DMS114 treated with DMSO at 0.1 percent for 48 hours (cell line): ENCODE results near the gene LRFN3.
A peak's percentile ranks its signal among the peaks of the same experiment; 100 is the strongest.
"Not testable (repeated sequence)": the region's sequence is repeated elsewhere in the genome, so short reads cannot be mapped to it uniquely, and the experiment has no call there.

Source experiments
- DNase-seq: peaks from one replicate; lab custom pipeline; 2025; ENCODE audit not compliant: unreplicated experiment; lab: John Stamatoyannopoulos, UW

LRFN3 gene, protein sequence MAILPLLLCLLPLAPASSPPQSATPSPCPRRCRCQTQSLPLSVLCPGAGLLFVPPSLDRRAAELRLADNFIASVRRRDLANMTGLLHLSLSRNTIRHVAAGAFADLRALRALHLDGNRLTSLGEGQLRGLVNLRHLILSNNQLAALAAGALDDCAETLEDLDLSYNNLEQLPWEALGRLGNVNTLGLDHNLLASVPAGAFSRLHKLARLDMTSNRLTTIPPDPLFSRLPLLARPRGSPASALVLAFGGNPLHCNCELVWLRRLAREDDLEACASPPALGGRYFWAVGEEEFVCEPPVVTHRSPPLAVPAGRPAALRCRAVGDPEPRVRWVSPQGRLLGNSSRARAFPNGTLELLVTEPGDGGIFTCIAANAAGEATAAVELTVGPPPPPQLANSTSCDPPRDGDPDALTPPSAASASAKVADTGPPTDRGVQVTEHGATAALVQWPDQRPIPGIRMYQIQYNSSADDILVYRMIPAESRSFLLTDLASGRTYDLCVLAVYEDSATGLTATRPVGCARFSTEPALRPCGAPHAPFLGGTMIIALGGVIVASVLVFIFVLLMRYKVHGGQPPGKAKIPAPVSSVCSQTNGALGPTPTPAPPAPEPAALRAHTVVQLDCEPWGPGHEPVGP

GRCh38 chr19:35935911-35936737, at the start of gene LRFN3:
Gene LRFN3 (plus strand): TSS chr19:35936374. CDS start chr19:35939426, 3,052 bp downstream.
- DNase-seq = peak; percentile 66

DNA sequence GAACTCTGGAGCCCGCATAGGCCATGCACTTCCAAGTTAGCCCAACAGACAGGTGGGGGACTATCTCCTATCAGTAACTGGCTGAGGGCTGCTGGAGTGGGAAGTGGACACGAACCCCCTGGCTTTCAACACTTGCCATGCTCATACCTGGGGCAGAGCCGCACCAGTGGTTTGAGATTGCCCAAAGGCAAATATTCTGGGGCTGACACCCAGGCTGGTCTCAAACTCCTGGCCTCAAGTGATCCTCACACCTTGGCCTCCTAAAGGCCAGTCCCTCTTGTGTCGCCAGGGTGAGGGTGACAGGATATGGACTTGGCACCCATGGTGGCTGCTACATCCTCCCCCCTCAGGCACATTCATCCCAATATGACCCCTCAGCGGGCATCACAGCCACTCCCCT, 49.0 kb upstream of the LRFN3 start:
- DNase-seq = no peak

DNA sequence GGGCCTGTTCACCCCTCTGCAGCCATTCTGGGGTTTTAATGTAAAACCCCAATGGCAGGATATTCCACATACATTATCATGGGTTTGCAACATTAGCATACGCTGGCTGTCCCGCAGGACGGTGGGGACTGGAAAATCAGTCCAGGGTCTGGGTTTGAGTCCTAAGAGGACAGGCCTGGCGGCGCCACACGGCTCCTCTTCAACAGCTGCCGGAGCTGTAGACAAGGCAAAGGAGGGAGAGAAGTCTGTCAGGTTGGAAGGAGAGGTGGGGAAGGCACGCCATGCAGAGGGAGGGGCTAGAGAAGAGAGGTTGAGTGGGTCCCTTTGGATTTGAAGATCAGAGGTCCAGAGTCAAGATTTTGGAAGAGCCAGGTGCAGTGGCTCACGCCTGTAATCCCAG, 47.8 kb upstream of the LRFN3 start:
- DNase-seq = no peak

GRCh38 chr19:35889370-35890112, 46.6 kb upstream of the LRFN3 start:
- DNase-seq = no peak

DNA sequence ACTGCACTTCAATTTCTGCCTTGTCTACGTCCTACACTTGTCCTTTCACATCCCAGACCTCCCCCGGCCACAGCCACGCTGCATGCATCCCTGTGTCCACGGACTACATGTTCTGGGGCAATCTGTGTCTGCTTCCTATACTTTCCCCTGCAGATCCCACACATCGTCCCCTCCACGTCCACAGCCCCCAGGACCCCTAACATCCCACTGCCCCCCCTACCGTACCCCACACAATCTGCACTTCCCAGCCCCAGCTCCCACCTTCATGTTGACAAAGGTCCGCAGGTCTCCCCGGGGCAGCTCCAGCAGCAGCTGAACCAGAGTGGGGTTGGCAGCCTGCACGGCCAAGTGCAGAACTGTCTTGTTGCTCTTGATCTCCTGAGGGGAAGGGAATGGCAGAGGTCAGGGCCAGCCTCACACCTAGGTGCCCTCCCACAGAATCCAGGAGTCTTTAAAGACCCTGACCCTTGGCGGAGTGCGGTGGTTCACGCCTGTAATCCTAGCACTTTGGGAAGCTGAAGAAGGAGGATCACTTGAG, 46.0 kb upstream of the LRFN3 start:
- DNase-seq = no peak

GRCh38 chr19:35891819-35892218, 44.4 kb upstream of the LRFN3 start:
- not testable (repeated sequence) for DNase-seq

DNA sequence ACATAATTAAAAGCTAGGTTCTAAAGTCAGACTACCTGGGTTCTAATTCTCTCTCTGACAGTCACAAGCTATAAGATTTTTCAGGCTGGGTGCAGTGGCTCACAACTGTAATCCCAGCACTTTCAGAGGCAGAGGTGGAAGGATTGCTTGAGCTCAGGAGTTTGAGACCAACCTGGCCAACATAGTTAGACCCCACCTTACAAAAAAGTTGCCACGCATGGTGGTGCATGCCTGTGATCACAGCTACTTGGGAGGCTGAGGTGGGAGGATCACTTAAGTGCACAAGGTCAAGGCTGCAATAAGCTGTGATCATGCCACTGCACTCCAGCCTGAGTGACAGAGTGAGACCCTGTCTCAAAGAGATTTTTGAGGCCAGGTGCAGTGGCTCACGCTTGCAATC, 41.8 kb upstream of the LRFN3 start:
- no peak for DNase-seq

DNA sequence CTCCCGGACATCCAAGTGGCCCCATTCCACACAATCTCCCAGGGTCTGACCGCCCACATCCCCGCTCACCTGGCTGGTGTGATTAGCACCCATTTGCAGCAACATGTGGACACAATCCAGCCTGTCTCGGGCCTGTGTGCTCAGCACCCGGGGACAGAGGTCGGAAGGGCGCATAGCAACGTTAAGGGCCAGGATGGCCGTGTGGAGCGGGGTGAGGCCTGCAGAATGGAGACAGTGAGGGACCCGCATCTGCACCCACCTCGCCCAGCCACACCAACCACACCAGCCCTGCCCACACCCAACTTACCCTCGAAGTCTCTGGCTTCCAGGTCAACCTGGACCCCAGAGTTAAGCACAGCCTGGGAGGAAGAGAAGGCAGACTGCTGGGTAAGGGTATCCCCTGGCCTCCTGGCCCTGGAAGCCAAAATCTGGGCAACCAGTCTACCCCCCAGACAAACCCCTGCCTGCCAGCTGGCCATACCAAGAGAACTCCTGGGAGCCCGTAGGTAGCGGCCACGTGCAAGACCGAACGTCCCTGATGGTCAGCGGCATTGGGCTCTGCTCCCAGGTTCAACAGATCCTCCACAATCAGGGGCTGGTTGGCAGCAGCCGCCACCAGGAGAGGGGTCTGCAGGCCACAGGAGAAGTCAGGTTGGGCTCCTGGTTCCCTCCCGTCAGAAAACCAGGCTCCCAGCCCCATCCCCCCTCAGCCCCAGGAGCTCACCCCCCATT, 40.1 kb upstream of the LRFN3 start:
- DNase-seq = no peak

- DNase-seq = no peak
These were observed 39.5 kb upstream of the LRFN3 start for GRCh38 chr19:35896643-35897040.

- DNase-seq = no peak
These were observed 38.3 kb upstream of the LRFN3 start for GRCh38 chr19:35897706-35898451.

GRCh38 chr19:35898499-35898809, 37.7 kb upstream of the LRFN3 start:
- DNase-seq = no peak

- peak; percentile 67 for DNase-seq
These were observed 36.5 kb upstream of the LRFN3 start for GRCh38 chr19:35899547-35900214.

- no peak for DNase-seq
These were observed 35.0 kb upstream of the LRFN3 start for GRCh38 chr19:35901055-35901644.

GRCh38 chr19:35901854-35902661, 34.1 kb upstream of the LRFN3 start, which contains the start of gene HCST:
Gene HCST (plus strand): TSS chr19:35902529. CDS start chr19:35902594, 65 bp downstream.
- DNase-seq = no peak

GRCh38 chr19:35902870-35903475, 33.2 kb upstream of the LRFN3 start:
- no peak for DNase-seq

DNA sequence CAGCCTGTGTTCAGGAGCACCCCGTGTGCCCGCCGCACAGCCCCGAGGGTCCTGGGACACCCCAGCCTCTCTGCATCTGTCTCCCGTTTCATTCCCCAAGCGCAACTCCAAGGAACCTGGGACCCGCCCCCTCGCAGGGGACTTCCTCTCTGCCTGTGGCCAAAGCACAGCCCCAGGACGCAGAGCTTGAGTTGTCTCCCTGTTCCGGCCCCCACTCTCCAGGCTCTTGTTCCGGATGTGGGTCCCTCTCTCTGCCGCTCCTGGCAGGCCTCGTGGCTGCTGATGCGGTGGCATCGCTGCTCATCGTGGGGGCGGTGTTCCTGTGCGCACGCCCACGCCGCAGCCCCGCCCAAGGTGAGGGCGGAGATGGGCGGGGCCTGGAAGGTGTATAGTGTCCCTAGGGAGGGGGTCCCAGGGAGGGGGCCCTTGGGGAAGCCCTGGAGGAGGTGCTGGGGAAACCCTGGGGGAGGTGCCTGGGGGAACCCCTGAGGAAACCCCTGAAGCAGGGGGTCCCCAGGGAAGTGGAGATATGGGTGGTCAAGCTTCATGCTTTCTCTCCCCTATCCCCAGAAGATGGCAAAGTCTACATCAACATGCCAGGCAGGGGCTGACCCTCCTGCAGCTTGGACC, 32.5 kb upstream of the LRFN3 start:
- DNase-seq = peak; percentile 46
